Activated T-cell treated with anti-CD3 and anti-CD28 coated beads for 24 hours (primary cell): ENCODE data around the gene ERCC2.

ENCODE experiments used
- DNase-seq: peaks from one replicate; pipeline ENCODE4 v3.0.0-alpha.2; 2020; ENCODE audit warnings: low read depth

The ERCC2 gene

DNA sequence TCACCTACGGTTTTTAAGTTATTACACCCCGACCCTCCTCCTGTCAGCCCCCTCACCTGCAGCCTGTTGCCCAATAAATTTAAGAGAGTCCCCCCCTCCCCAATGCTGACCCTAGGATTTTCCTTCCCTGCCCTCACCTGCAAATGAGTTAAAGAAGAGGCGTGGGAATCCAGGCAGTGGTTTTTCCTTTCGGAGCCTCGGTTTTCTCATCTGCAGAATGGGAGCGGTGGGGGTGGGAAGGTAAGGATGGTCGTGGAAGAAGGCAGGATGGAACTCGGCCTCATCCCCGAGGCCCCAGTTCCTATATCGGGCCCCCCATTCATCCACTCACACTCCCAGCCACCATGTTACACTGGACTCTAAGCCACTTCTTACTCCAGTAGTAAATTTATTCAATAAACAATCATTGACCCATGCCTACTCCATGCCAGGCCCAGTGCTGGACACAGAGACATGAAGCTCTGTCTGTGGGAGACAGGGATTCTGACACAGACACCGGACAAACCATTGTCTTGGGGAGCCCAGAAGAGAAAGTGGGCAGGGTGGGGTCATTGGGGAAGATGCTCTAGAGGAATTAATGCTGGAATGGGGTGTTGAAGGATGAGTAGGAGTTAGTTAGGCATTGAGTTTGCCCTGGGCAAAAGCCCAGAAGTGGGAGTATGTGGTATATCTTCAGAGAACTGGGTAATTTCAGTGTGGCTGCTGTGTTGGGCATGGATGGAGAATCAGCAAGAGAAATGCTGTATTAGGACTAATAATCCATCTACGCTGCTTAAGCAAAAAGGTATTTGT, 66.9 kb downstream of the ERCC2 start:
- no peak for DNase-seq

DNA sequence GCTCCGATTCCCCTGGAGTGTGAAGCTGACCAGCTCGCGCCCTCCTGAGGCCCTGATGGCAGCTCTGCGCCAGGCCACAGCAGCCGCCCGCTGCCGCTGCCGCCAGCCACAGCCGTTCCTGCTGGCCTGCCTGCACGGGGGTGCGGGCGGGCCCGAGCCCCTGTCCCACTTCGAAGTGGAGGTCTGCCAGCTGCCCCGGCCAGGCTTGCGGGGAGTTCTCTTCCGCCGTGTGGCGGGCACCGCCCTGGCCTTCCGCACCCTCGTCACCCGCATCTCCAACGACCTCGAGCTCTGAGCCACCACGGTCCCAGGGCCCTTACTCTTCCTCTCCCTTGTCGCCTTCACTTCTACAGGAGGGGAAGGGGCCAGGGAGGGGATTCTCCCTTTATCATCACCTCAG, 68.0 kb downstream of the ERCC2 start:
- no peak for DNase-seq
